Activated B cell treated with CpG ODN at 0.5 μM for 24 hours (primary cell): ENCODE results near the gene ARL11. TPM values are rescaled to one million over a fixed set of nuclear protein-coding genes. Genes with fewer than 3 reads are reported as not detected.

Source experiments
- total RNA-seq: library from RNA; stranded (reverse); gene quantifications from 2 replicates; pipeline ENCODE4 v1.2.3, GENCODE V29; 2022

The ARL11 gene
- total RNA-seq, 1 donor from 2014 or later = 10.7 TPM

Other genes starting within 250 kb of the ARL11 start
- 3.4 and 4.0 TPM in 2 replicates for gene CAB39L, start 184.4 kb upstream of the ARL11 start, total RNA-seq
- 23.6 and 25.1 TPM in 2 replicates for gene SETDB2, start 184.2 kb upstream of the ARL11 start, total RNA-seq
- gene PHF11, start 132.6 kb upstream of the ARL11 start, total RNA-seq = 128 and 148 TPM in 2 replicates
- gene RCBTB1, start 42.9 kb upstream of the ARL11 start, total RNA-seq = 19.7 and 22.6 TPM in 2 replicates
- 20.0 and 22.4 TPM in 2 replicates for gene EBPL, start 63.0 kb downstream of the ARL11 start, total RNA-seq
- gene KPNA3, start 164.2 kb downstream of the ARL11 start, total RNA-seq = 28.6 and 28.7 TPM in 2 replicates